Fibroblast of skin of left biceps (primary cell): ENCODE measurements around the gene AGPAT3.

Experiments used
- DNase-seq, 2 experiments: peaks; one replicate each; pipeline ENCODE4 v3.0.0-alpha.2; 2013; ENCODE audit warnings: low read depth in 2 of 2

AGPAT3 gene

DNA sequence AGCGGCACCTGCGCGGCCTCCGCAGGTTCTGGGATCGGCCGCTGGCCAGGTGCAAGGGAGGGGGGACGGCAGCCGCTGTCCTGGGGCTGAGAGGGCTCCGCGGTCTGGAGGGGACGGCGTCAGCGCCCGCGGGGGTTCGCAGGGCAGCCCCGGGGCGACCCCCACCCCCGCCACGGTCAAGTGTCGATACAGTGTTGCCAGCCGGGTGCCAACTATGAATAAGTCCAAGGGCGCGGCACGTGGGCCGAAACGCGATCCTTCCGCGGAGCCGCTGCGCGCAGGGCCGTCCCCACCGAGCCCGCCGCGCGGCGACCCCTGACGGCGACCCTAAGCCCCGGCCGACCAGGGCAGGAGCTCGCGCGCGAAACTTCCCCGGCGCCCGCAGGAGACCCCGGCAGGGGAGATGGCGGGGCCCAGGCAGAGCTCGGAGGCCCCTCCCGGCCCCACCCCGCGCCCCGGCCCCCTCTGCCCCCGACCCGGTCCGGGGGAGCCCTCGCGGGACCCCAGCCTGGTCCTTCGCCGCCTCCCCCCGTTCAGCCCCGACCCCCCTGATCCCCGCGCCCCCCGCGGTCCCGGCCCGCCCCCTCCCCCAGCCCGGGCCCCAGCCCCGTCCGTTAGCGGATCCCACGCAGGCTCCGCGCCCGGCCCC is 586 bp upstream of the AGPAT3 start:
- no peak for DNase-seq

- no peak for DNase-seq
Measured at GRCh38 chr21:43865540-43866259, 677 bp downstream of the AGPAT3 start.

- DNase-seq = peak; percentile 25 to 29
Measured at GRCh38 chr21:43866260-43866629, 1.2 kb downstream of the AGPAT3 start.

DNA sequence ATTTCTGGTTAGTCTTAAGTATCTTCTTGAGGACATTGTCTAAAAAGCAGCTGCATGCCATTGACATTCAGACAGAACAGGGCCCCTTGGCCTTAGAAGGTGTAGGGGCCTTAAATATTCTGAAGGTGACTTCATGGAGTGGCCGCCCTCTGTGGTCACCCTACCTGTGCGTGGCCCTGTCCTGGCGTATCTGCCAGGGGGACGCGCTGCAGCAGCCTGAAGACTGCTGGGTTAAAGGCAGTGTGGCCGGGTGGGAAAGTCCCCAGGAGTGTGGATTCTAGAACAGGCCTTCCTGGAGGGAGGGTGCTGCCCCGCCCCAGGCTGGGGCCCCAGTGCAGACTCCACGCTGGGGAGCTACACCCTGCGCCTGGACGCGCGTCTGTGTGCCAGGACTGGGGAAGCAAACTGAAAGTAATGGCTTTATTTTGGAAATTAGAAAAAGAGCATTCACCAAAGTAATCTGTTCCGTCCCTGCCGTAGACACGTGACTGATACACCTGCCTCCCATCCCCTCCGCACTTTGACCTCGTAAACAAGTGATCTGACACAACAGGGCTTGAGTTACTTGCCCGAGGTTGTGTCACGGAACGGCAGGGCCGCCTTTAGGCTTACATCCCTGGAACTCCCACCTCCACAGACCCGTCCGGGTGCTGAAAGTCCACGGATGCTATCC is 1.8 kb downstream of the AGPAT3 start:
- no peak for DNase-seq

GRCh38 chr21:43867332-43867703 is 2.3 kb downstream of the AGPAT3 start:
- DNase-seq = no peak

GRCh38 chr21:43867948-43868347 is 2.9 kb downstream of the AGPAT3 start:
- no peak for DNase-seq

GRCh38 chr21:43868461-43868860 is 3.4 kb downstream of the AGPAT3 start:
- no peak for DNase-seq

- no peak for DNase-seq
Measured at GRCh38 chr21:43869486-43870325, 4.7 kb downstream of the AGPAT3 start.

- DNase-seq = no peak
Measured at GRCh38 chr21:43871487-43871886, 6.5 kb downstream of the AGPAT3 start.

GRCh38 chr21:43872531-43873197 is 7.6 kb downstream of the AGPAT3 start:
- DNase-seq = no peak

- no peak for DNase-seq
Measured at GRCh38 chr21:43873673-43874072, 8.7 kb downstream of the AGPAT3 start.

DNA sequence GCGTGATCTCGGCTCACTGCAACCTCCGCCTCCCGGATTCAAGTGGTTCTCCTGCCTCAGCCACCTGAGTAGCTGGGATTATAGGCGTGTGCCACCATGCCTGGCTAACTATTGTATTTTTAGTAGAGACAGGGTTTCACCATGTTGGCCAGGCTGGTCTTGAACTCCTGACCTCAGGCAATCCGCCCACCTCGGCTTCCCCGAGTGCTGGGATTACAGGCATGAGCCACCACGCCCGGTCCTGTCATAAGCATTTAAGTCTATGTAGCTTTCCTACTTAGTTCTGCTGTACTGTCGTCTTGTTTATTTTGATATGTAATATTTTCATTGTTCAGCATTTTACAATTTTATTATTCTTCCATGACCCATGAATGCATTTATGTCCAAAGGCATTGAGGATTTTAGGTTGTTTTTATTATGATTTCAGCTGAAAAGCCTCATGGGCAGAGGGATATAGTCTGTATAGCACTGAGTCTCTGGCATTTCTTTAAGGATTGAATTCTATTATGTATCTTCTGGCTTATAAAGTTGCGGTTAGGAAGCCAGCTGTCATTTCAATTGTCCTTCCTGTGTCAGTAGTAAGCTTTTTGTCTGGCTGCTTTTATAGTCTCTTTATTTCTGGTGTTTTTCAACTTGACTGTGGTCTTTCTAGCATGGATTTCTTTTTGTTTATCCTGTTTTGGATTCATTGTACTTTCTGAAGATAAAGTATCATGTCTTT is 9.2 kb downstream of the AGPAT3 start:
- no peak for DNase-seq

DNA sequence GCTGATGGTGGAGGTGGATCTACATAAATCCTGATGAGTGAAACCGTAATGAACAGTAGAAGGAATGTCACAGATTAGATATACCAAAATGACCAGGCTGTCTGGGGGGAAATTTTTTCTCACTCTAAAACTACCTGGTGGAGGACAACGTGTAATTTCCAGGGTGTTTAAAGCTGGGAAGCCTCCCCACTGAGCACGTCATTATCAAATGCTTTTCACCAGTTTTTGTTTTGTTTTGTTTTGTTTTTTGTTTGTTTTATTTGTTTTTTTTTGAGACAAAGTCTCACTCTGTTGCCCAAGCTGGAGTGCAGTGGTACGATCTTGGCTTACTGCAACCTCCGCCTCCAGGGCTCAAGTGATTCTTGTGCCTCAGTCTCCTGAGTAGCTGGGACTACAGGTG is 11.6 kb downstream of the AGPAT3 start:
- no peak for DNase-seq

- no peak for DNase-seq
Measured at GRCh38 chr21:43877936-43878575, 13.0 kb downstream of the AGPAT3 start.

- DNase-seq = no peak
Measured at GRCh38 chr21:43879348-43880110, 14.5 kb downstream of the AGPAT3 start.

GRCh38 chr21:43880111-43880985 is 15.3 kb downstream of the AGPAT3 start:
- no peak for DNase-seq

DNA sequence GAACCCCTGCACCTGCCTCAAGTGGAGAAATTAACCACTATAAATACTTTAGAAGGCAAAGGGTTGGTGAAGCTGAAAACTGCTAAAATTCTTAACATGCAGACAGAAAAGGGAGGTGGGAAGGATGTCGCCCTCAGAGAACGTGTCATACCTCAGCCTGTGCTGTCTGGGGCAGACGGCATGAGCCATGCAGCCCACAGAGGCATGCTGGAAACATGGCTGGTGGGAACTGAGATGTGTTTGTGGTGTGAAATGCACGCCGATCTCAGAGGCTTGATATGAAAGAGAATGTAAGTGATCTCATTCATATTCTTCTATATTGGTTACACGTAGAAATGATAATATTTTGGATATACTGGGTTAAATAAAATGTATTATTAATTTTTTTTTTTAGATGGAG is 16.3 kb downstream of the AGPAT3 start:
- no peak for DNase-seq

DNA sequence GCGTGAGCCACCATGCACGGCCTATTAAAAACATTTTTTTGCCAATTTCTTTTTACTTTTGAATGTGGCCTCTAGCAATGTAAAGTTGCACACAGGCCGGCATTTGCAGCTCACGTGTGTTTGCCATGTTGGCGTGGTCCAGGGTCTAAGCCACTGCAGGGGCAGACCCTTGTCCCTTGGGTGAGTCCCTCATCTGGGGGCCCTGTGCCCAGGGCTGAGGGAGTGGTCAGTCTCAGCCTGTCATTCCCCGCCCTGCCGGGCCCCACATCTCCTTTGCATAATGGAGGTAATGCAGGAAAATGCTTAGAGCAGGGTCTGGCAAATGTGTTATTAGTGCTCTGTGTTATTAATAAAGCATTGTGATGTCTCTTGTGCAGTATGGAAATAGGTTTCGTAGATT is 16.9 kb downstream of the AGPAT3 start:
- no peak for DNase-seq
